AG08396 (cell line): ENCODE data around the gene SH3TC1.

ENCODE experiments used
- DNase-seq: peaks from one replicate; pipeline ENCODE4 v3.0.0; 2012; ENCODE audit warnings: low spot score, mixed read lengths

SH3TC1 gene

DNA sequence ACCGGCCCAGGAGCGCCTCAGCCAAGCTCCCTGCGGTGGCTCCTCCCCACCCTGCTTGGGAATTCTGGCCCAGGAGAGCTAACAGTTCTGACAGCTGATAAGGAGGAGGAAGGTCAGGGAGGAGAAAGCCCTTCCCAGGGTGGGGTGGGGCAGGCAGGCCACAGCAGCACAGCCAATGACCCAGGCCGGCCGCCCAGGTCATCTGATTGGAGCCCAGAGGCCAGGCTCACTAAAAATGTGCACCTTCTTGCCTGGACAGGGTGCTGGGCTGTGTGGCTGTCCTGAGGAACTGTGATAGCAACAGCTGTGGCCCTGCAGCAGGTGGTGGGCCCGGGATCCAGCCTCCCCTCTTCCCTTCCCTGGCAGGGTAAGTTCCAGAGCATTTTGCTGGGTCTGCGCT lies 17.2 kb upstream of the SH3TC1 start:
- no peak for DNase-seq

DNA sequence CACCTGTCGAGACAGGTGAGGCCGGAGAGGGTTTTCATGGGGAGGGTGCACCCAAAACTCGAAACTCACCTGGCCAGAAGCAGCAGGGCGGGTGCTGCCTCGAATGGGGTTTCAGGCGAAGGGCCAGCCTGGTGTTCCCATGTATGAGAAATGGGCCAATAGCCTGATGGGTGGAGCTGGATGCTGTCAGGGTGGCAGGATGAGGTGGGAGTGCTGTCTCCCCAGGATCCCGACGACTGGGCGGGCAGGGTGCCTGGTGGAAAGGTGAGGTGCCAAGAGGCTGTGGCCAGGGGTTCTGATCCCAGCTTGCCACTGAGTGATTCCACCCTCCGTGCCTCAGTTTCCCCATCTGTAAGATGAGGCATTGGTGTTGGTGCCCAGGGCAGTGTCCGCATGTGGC lies 16.8 kb upstream of the SH3TC1 start:
- DNase-seq: no peak

DNA sequence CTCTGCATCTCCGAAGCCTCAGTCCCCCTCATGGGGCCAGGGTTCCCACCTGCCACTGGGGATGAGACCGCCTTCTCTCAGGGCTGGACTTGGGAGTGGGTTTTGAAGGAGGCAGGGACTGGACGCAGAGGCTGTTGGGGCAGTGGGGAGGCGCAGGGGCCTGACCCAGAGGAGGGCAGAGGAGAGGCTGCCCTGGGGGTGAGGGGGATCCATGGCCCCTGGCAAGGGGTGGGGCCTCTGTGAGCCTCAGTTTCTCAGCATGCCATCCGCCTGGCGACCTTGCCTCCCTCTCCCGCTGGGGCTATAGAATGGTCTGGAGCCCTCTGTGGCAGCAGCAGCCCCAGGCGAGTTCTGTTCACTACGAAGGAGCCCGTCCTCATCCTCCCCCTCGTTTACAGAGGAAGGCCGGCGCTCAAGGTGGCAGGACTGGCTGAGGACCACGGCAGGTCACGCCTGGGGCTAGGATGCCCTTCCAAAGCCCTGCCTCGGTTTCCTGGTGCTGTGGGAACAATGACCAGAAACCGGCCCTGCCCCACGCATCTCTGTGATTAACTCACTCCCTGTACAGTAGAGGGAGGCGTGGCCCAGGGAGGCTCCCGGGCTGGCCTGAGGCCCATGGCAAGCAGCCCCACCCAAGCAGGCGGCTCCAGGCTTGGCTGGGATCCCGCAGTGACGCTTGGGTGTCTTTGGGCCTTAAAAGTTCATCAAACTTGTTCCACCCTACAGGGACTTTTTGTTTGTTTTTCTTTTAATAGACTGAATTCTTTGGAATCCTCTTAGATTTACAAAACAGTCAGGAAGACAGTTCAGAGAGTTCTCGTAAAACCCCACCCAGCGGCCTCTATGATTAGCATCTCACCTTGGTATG lies 16.0 kb upstream of the SH3TC1 start:
- peak; percentile 89 for DNase-seq

DNA sequence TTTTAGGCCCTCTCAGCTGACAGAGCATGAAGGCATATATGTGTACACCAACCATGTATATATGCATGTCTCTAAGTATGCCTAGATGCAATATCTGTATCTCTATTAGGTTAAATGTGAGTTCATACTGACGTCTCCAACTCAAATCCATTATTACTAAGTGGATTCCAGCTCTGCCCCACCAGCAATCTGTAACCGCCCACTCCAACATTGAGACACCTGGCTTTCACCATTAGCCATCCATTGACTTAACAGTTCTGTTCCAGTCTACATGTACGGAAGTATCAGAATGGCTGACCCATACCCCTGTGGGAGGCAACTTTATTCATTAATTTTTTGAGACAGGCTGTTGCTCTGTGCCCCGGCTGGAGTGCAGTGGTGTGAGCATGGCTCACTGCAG lies 15.0 kb upstream of the SH3TC1 start:
- DNase-seq: no peak

DNA sequence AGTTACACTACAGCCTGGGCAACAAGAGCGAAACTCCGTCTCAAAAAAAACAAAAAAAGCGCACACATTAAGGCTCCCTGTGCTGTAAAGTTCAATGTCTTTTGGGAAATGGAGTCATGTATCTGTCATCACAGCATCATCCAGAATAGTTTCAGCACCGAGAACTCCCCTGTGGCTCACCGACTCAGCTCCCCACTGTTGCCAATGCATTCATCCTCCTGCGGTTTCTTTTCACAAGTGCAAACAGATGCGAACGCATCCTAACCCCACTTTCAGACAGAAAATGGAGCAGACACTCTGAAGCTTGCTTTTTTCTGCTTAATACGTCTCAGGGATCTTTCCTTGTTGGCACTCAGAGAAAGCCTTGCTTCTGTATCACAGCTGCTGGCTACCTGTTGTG lies 13.8 kb upstream of the SH3TC1 start:
- peak; percentile 52 for DNase-seq

DNA sequence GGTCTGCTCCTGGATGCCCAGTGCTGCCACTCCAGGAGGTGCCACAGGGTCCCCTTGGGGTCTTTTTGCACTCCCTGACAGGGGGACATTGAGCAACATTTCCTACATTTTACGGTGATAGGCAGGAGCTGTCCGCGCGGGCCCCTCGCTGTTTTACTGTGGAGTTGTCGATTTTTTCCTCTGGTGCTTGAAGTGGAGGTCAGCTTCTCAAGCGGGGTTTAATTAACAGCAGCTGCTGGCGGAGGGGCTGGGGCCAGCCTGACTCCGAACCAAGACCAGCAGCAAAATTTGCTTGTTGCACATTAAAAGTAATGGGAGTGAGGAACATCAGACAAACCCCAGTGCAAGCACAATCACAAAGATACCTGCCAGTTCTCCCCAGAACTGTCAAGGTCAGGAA lies 13.2 kb upstream of the SH3TC1 start:
- DNase-seq: no peak

DNA sequence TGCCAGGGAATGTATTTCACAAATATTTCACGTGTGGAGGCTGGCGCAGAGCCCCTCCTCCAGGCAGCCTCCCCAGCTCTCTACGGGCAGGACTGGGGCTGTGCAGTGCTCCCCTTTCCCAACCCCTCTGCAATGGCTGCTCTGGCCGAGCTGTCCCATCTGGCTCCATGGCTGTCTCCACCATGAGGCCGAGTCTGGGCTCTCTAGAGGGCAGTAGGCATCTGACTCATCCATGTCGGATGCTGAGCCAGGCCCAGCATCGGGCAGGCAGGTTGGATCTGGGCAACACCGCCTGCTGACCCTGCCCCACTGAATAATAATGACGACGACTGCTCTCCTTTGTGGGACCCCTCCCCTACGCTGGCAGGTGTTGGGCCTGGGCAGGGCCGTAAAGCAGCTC lies 11.0 kb upstream of the SH3TC1 start:
- no peak for DNase-seq

DNA sequence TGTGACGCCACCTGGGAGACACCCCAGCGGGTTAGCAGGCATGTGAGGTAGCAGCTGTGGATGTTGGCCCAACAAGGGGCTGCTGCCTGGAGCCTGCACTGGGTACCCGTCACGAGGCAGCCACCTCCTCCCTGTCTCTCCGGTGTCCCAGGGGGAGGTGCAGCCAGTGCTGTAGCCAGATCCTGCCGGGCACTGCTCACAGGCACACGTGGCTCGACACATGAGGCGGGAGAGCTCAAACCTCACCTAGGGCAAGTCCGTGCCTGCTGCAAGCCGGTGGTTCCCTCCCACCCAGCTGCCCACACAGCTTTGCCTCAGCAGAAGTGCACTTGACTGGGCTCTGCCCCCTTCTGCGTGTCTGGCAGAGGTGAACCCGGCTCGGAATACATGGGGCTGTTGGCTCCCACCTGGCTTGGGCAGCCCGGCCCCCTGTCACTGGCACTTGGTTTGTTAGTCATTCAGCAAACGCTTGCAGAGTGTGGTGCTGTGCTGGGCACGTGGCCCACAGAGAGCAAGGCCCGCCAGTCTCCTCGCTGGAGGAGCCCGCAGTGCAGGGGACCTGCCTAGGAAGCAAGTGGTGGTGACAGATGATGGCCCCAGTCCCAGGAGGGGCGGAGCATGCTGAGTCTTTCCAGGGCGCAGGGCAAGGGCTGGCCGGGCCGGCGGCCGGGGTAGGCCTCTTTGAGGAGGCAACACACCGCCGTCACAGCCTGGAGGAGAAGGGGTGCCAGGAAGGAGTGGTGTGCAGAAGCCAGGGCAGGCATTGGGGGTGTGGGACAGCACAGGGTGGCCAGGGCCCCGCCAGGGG lies 10.1 kb upstream of the SH3TC1 start:
- DNase-seq: peak; percentile 55

DNA sequence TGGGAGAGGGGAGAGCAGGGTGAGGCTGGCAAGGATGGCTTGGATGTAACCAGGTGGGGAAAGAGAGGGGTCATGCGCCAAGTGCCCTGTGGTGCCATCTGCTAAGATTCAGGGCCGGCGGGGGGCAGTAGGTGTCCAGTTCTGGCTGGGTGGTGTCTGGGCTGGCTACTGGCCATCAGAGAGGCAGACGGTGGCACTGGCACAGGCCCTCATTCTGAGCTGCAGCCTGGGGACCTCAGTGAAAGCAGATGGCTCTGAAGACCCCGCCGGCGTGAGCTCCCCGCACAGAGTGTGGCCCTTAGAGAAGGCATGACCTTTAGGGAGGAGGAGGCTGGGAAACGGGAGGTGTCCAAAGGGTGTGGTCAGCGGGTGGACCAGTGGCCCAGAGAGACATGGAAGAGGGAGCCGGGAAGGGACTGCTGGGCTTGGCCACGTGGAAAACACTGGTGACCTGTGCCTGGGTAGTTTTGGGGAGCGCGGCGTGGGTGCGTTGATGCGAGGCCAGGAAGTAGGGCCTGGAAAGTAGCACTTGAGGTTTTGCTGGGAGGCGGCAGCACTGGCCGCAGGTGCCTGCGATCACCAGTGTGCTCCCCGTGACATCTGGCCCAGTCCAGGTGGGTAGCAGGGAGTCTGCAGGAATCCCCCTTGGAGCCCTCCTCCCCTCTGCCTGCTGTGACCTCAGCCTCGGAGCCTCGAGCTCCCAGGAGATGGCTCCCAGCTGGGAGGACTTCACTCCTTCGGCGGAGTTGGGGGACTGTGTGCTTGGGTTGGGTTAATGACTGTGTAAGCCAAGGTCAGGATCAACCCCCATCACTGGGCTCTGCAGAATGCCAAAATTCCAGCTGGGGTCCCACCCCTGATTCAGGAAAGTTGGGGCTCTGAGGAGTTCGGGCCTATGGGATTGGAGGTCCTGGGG lies 9.3 kb upstream of the SH3TC1 start:
- no peak for DNase-seq

DNA sequence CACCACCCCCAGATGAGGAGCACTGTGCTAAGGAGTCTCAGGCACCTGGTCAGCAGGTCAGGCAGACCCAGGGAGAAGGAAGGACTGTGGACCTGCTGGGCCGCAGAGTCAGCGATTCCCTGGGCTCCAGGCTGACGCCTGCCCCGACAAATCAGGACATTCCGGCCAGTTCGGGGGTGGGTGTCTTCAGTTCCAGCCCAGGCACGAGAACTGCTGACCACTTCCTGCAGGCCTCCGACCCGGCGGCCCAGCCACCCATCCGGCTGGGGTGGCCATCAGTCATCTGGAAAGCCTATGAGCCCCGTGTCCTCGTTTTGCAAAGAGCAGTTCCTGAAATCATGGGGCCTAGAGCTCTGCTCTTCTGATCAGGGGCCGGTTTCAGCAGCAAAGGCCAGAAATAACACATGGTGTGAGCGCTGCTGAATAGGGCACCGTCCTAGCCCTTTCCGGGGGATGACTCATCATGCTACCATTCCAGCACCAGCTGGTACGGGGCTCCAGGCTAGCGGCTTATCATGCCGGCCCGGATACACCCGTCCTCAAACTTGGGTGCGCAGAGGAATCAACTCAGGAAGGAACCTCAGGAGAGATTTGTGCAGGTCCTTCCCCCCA lies 7.8 kb upstream of the SH3TC1 start:
- DNase-seq: peak; percentile 53

DNA sequence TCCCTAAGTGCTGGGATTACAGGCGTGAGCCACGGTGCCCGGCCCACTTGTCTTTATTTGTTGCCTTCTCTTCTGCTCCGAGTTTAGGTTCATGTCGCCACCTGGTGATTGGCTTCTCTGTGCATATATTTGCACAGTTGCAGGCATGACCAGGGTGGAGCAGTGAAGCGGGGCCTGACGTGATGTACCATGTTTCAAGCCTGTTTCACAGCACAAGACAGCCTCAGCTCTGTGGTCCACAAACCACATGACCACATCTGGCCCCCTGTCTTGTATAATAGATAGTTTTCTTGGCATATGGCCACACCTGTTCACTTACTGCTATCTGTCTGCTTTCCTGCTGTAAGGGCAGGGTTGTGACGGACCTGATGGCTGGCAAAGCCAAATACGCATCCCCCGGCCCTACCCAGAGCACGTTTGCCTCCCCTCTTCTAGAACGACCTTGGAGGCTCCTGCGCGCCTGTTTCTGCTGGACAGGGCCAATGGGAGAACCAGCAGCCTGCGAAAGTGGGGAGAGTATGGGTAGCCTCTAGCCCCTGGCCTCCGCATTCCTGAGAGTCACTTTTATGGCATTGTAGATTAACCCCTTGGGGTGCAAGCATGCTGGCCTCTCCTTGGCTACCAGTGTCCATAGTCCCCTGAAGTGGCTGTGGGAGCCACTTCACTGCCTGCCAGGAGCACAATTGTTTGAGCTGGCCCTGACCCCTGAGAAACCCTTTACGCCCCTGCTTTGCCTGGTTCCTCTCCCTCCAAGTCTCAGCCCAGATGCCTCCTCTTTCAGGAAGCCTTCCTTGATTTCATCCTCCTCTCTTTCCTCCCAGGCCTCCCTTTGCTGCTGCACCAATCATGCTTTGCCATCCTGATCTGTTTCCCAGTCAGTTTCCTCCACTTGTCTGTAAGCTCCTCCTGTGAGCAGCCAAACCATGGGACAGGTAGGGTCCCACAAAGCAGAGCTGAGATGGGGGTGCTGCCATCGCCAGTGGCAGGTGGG lies 6.0 kb upstream of the SH3TC1 start:
- DNase-seq: peak; percentile 25

DNA sequence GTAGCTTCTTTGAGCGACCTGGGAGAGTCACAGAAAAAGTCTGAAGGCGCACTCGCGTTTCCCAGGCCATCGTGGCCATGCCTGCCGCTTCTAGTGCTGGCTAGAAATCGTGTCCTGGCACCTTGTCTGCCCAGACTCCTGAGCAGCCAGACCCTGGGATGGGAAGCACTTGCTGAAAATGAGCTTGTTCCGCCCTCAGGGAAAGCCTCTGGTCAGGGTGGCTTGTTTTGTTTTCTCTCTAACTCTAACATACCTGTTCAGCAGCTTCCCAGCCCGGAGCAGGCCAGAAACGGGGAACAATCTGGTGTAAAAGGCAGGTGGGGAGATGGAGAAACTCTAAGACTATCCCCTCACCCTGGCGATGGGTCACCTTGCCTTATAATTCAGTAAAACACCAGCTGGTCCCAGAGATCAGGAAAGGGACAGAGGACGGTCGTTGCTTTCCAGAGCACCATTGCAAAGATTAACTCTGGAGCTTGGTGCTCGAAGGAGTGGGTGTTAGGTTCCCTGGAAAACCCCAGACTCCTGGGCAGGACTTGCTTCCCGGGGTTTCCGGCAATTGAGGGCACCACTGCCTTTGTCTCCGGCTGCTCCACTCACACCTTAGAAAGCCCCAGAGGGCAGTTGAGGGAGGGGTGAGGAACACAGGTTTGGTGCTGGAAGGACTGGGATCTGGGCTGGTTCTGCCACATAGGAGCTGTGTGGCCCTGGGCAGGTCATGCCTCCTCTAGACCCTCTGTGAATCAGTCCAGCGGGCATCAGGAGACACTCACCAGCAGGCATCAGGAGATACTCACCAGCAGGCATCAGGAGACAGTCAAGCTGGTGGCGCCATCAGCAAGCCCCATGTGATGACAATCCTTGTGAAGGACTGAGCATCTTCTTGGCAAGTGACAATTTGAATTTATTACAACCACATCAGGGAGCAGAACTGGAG lies 4.5 kb upstream of the SH3TC1 start:
- no peak for DNase-seq

DNA sequence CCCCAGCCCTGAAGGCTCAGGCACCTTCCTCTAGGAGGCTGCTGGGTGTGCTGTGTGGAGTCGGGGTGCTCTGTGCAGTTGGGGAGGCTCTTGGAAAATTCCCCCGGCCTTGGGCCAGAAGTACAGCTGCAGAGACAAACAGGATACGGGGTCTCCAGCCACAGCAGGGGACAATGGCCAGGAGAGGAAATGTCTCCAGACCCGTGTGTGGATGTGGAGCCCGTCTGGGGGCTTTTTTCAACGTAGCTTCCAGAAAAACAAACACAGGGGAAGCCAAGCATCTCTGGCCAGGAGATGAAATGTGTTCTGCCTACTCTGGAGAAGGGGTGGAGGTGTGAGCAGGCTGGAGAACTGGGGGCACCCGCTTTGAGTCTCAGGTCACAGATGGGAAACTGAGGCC lies 3.7 kb upstream of the SH3TC1 start:
- DNase-seq: no peak

DNA sequence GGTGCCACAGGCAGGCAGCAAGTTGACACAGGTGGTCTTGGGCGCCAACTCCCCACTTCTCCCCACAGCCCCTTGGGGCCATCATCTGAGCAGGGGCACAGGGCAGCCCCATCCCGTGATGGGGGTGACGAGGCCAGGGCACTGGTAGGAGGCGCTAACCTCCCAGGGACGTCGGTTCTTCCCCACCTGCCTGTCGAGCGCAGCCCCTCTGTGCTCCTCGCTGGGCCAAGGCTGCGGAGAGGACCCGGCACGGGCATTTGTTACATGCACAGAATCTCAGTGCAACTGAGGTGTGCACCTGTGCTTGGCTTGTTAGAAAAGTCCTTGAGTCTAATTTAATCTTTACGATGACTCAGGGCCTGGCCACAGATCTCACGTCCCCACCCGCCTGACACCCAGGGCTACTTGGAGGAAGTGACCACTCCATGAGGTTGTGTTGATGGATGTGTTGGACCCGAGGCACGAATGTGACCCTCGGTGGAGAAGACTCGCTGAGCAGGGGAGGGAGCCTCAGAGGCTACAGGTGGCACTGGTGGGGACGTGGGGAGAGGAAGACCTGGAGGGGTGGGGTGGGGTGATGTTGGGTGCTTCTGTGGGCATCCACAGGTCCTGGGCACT lies 3.1 kb upstream of the SH3TC1 start:
- DNase-seq: no peak

DNA sequence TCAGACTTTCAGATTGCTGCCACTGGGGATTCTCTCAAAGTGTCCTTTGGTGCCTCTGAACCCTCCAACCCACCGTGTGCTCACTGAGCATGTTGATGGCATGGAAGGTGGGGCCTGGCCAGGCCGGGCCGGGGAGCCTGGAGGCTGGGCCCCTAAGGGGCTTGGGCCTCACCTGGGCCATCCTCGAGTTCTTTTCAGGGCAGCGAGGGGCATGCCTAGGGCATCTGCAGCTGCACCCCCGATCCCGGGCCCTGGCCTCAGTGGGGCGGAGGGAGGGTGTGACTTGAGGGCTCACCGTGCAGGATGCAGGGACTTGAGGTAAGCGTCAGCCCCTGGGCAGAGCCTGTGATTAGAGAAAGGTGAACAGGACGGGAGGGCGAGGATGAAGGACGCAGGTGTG lies 1.6 kb upstream of the SH3TC1 start:
- no peak for DNase-seq

DNA sequence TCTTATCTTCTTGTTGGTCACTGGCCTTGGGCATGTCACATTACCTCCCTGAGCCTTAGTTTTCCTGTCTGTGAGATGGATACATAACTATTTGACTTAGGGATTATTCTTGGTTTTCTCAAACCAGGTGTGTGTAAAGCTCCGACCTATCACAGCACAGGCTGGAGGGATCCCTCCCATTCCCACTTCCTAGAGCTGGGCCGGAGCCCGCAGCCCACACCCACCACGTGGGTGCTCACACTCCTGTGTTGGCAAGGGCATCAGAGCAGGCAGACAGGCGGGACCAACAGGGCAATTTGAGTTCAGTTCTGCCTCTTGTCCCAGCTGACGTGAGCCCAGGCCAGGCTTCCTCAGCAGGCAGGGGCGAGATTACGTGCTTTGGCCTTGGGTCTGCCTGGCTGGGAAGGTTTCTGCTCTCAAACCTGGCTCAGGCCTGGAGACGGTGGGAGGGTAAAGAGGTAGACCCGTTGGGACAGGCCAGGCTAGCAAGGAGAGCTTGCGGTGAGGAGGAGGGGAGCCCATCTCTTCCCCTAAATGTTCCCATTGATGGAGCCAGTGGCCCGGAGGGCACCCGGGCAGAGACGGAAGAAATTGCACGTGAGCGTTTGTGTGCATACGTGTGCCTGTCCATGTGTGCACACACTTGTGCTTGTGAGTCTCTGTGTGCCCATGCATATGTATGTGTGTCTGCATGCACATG lies 734 bp upstream of the SH3TC1 start:
- no peak for DNase-seq

DNA sequence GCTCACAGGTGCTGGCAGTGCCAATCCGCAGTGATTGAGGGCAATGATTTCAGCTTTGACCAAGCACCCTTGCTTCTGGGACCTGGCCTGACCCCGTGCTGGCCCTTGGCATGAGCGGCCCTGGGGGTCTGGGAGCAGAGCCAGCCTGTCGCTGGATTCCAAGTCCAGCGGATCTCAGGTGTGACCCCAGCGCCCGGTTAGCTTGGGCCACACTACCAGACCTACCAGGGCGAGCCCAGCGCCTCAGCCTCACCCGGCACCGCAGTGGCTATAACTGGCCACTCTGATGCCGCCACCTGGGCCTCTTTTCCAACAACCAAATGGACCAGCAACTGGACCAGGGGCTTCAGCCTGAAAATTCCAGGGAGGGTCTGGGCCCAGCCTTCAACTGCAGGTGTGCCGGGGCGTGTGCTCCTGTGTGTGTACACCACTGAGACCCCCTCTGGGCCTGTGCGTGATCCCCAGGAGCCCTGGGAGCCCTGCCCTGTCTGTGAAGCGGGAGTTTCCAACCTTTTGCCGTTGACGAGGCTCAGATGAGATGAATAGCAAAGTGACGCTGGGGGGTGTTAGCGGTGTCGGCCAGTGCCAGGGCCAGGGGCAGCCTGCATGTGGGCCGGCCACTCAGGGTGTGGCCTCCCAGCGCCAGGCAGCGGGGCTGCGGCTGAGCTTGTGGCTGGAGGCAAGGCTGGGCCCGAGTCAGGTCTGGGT lies 658 bp downstream of the SH3TC1 start:
- no peak for DNase-seq
